Urothelium cell line (cell line): Measurements from ENCODE around the gene RUSF1.
"Not testable (repeated sequence)": the region's sequence is repeated elsewhere in the genome, so short reads cannot be mapped to it uniquely, and the experiment has no call there.

Experiments used
- DNase-seq: peaks from one replicate; pipeline ENCODE4 v3.0.0; 2011; ENCODE audit warnings: low spot score, mixed read lengths
- FAIRE-seq: peaks from 2 replicates; lab custom pipeline; 2011; peaks lifted over from hg19 to GRCh38; lab: Jason Lieb, UNC

The RUSF1 gene

GRCh38 chr16:31488468-31489297 lies 19.5 kb downstream of the RUSF1 start:
- DNase-seq = no peak
- no peak for FAIRE-seq

- FAIRE-seq = no peak
- DNase-seq = no peak
Observed at GRCh38 chr16:31487720-31488467, 20.3 kb downstream of the RUSF1 start.

GRCh38 chr16:31487071-31487719 lies 21.0 kb downstream of the RUSF1 start:
- FAIRE-seq (no peak), DNase-seq (no peak)

GRCh38 chr16:31486045-31486444 lies 22.1 kb downstream of the RUSF1 start:
- DNase-seq (no peak), FAIRE-seq (no peak)

- DNase-seq (no peak), FAIRE-seq (no peak)
Observed at GRCh38 chr16:31485571-31485970, 22.6 kb downstream of the RUSF1 start.

GRCh38 chr16:31484491-31485171 lies 23.6 kb downstream of the RUSF1 start:
- peak; percentile 23 for DNase-seq
- FAIRE-seq = no peak

GRCh38 chr16:31484048-31484447 lies 24.1 kb downstream of the RUSF1 start:
- not testable (repeated sequence) for FAIRE-seq, DNase-seq

GRCh38 chr16:31483081-31483480 lies 25.1 kb downstream of the RUSF1 start, which contains the start of gene SLC5A2:
Gene SLC5A2 (plus strand): TSS chr16:31483123. CDS start chr16:31483137, 14 bp downstream.
- DNase-seq (no peak), FAIRE-seq (no peak)

- no peak for DNase-seq
Observed at GRCh38 chr16:31480851-31481536, 27.2 kb downstream of the RUSF1 start.

GRCh38 chr16:31479751-31480150 lies 28.4 kb downstream of the RUSF1 start:
- FAIRE-seq (no peak), DNase-seq (no peak)

More at GRCh38 chr16:31480851-31481536, 27.2 kb downstream of the RUSF1 start:
- FAIRE-seq = no peak

GRCh38 chr16:31478956-31479355 lies 29.2 kb downstream of the RUSF1 start:
- FAIRE-seq = no peak
- DNase-seq = no peak

GRCh38 chr16:31477220-31478216 lies 30.7 kb downstream of the RUSF1 start:
- FAIRE-seq = no peak
- DNase-seq = no peak

GRCh38 chr16:31476303-31477219 lies 31.6 kb downstream of the RUSF1 start:
- FAIRE-seq = no peak

GRCh38 chr16:31475946-31476302 lies 32.3 kb downstream of the RUSF1 start:
- no peak for DNase-seq
- FAIRE-seq = no peak

More at GRCh38 chr16:31476303-31477219, 31.6 kb downstream of the RUSF1 start:
- no peak for DNase-seq

- no peak for DNase-seq
- no peak for FAIRE-seq
Observed at GRCh38 chr16:31474773-31475738, 33.1 kb downstream of the RUSF1 start.

- FAIRE-seq (no peak), DNase-seq (no peak)
Observed at GRCh38 chr16:31474173-31474714, 33.9 kb downstream of the RUSF1 start.
